Renal cortex interstitium (tissue), 11 donors: Measurements from ENCODE around the gene ATG10. TPM values are rescaled to one million over a fixed set of nuclear protein-coding genes. Genes with fewer than 3 reads are reported as not detected.
"Not testable (repeated sequence)": the region's sequence is repeated elsewhere in the genome, so short reads cannot be mapped to it uniquely, and the experiment has no call there.

Experiments
- DNase-seq, 11 donors: peaks; one replicate each; pipeline ENCODE4 v3.0.0-alpha.2; 2013; ENCODE audit warnings: low read depth in 9 of 11, low spot score in 4 of 11; ENCODE audit errors: extremely low read depth in 1 of 11
- polyA plus RNA-seq, 3 donors: library from polyadenylated mRNA; unstranded; fragments of 120-200 nt; gene quantifications; one replicate each; pipeline ENCODE4 v1.2.1, GENCODE V29; 2013; ENCODE audit not compliant: insufficient read length in 3 of 3

The ATG10 gene
- polyA plus RNA-seq, 3 donors: 11.2 to 15.4 (median 11.3) TPM

DNA sequence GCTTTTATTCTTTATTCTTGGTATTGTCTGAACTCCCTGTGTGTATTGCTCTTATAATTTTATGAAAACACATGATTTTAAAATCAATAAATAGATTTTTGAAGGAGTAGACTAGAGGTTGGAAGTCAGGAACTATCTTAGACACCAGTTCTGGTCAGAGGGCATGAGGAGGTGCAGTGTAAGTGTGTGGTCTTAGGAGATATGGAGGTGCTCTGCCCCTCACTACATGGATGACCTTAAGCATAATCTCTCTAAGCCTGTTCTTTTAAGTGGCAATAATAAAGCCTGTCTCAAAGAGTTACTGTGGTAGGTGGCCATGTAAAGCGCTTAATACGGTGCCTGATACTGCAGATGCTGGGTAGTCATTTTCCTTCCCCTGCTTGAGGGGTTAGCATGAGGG, 272.3 kb downstream of the ATG10 start:
- DNase-seq: no peak

DNA sequence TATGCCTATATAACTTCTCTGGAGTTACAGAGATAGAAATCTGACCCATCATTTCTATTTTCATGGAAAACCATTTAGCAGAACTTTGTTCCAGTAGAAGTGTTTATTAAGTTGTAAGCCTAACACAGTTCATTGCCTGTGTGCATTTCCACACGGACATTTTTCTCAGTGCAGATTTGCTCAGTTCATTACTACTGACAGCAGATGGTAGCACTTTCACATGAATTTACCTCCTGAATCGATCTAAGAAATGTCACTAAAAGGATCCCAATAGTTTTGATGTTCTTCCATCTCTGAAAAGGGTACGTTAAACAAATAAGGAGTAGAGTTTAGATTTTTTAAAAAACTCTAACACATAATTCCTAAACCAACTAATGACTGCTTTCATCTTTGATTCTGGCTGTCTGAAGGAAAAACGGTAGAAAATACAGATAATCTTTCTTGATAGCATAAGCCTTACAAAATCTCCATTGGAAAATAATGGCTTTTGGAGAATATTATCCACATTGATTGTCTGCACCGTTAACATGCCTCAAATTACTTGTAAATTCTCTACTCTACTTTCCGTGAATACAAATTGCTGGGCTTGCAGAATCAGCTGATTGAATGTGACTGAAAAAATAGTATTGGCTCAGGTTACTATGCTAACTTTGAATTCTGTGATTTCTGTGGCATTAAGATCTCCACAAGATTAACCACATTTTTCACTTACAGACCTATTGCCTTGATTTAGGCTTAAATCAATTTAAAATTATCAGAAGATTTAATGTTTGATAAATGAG, 273.2 kb downstream of the ATG10 start:
- DNase-seq: no peak

DNA sequence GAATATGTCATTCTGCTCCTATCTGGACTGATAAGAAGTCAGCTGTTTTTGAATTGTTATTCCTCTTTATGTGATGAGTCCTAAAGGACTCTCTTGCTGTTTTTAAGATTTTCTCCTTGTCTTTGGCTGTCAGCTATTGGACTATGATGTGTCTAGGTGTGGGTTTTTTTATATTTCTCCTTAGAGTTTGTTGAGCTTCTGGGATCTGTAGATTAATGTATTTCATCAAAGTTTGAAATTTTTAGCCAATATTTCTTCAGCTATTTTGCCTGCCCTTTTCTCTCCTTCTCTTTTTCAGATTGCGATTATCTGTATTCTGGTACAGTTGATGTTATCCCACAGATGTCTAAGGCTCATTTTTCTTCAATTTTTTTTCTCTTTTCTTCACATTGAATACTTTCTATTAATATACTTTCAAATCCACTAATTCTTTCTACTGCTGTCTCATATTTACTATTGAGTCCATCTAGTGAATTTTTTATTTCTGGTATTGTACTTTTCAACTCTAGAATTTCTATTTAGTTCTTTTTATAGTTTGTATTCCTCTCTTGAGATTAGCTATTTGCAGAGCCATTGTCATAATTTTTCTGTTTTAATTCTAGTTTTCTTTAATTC, 275.2 kb downstream of the ATG10 start:
- DNase-seq: no peak

DNA sequence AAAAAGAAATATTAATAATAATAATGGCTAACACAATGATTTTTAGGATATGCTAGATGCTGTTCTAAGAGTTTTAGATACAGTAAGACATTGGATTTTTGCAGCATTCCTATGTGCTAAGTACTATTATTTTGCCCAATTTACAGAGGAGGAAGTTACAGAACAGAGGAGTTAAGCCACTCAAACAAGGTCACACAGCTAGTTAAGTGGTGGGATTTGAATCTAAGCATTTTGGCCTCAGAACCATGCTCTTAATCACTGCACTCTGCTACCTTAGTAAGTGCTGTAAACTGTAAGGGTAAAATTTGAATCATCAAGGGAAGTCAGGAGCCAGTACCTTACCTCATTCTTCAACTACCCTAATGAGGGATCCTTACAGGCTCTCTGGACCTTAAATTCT, 280.9 kb downstream of the ATG10 start:
- no peak for DNase-seq

DNA sequence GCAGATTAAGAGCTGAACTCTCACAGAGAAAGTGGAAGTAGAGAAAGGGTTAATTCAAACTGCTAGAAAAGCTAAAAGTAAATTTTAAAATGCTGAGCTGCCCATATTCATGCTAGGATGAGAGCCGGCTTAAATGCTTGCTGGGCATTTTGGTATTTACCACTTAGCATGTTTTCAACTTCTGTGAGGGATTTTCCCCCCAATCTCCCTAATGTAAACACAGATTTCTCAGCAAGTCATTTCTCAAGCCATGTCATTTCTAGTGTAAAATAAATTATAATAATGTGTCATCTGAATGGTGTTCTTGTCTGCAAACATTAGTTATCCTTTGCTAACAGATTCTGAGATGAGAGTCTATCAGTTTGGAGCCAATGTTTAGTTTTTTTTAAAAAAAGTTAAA, 284.0 kb downstream of the ATG10 start:
- no peak for DNase-seq

DNA sequence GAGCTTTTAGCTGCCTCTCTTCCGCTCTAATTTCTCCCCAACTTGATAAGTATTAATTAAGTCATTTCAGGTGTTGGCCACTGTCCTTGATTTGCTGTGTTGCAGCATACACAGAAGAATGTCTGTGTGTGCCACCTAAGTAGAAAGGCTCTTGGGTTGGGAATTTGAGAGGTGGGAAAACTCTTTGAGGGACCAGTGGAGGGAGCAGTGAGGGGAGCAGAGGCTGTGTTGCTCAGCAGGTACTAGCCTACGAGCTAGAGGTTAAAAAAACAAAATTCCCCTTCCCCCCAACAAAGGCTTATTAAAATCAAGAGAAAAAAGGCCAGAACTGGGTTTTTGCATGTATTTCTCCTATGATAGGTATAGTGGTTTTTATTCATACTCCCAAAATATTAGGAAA, 285.4 kb downstream of the ATG10 start:
- DNase-seq: no peak

DNA sequence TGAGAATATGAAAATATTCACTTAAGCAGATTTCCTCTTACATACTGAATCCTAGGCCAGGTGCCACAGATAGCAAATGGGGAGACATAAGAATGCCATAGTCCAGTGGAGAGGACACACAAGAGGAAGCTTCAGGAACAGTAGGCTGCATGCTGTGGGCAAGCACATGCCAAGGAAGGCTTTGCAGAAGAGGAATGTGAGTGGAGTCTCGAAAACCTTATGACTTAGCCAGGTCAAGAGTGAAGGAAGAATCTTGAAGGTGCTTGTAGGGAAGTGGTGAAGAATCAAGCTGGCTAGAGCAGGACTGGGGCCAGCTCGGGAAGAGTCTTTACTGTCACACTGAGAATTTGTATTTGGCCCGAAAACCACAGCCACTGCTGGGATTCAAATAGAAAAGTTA, 285.9 kb downstream of the ATG10 start:
- no peak for DNase-seq

DNA sequence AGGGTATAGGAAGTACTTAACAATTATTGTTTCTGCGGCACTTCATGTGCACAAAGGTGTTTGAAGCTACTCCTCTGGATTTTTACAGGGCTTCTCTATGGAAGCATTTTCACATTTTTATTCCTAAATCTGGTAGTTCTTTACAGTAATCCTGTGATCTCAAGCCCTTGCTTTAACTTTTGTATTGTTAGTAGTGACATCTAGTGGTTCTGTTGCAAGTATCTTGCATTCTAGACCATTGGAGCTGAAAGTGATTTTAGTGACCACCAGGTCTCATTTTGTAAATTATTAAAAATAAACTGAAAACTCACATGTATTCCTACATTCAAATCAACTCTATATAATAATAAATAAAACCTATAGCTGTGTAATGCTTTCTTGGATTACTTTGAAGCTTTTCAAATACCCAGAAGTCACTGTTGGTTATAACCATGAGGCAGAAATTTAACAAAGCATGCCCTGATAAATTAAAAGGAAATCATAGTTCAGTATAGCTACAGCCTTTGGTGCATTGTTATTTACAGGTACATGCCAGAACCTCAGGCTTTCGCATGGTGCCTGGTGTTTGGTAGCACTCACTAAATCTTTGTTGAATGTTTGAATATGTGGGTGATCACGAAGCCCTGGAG, 287.5 kb downstream of the ATG10 start:
- peak in 3 of 11 donors; percentile 15 to 19 (median 18) for DNase-seq

DNA sequence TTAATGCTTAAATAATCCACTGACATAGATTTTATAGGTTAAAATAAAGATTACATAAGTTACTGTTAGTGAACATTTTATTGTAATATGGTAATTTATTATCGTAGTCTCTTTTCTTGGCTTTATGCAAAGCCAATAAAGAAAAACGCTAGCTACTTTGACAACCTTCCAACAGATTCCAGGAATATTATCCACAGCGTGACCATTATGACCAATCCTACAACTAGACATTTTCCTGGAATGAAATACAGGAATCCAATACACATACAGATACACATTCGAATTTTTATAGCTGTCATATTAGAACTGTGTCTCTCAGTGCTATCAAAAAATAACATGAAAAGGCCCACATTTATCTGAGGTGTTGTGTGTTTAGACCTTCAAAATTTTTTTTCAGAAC, 293.2 kb downstream of the ATG10 start:
- DNase-seq: peak in 1 of 11 donors; percentile 4

DNA sequence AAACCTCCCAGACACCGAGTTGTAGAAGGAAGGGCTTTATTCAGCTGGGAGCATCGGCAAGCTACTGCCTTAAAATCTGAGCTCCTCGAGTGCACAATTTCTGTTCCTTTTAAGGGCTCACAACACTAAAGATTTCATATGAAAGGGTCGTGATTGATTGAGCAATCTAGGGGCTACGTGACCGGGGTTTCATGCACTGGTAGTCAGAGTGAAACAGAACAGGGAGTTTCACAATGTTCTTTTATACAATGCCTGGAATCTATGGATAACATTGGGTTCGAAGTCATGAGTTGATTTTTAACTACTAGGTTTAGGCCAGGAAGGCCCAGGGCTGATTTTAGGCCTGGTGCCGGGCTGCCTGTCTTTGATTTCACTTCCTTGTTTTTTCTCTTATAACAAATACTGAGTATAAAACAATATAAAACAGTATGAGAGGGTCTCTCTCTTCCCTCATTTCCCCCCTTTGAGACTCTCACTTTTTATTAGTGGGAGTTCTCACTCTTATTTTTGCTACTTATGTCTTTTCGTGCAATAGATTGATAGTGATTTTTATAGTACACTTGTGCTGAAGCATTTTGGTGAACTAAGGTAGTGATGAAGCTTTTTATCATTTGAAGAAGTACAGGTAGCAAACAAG, 295.6 kb downstream of the ATG10 start:
- not testable (repeated sequence) for DNase-seq

DNA sequence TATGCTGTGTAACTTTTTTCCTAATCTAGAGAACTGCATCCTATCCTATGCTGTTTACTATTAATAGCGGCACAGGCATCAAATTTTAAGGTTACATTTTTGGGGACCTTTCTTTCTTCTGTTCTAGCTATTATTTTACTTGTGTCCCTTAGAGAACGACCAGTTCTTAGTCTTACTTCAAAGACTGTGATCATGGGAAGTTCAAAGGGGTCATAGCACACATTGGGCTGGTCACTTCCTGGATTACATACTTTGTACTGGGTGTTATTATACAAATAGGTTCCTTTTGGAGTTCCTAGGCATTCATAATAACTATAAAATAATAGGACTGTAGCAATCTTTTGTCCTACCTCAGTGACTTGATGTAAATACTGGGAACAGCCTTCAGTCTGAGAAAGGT, 297.5 kb downstream of the ATG10 start:
- DNase-seq: not testable (repeated sequence)

DNA sequence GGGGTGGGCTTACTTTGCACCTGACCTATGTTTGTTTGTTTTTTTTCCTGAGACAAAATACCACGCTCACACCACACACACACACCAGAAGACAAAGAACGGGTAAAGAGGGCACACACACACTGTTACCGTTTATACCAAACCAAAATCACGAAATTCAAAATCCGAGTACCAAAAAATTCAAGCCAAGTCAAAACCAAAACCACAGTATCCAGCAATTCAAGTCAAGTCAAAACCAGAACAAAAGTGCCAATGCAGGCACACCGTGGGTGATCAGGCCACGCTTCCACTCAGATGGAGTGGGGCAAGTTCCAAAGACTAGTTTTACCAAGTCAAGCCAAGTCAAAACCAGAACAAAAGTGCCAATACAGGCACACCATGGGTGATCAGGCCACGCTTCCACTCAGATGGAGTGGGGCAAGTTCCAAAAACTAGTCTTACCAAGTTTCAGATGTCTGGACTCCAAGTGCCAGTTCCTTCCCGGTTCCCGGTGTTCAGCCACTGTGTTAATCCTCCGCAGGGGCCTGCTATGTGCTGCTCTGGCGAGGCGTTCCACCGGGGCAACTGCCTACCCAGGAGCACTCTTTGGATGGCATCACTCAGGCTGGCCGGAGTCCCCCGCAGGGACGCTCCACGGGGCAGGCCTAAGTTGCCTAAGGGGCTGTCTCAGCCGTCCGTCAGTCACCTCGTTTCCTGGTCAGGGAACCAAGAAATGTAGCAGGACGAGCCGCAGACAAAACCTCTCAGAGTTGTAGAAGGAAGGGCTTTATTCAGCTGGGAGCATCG, 300.9 kb downstream of the ATG10 start:
- not testable (repeated sequence) for DNase-seq

DNA sequence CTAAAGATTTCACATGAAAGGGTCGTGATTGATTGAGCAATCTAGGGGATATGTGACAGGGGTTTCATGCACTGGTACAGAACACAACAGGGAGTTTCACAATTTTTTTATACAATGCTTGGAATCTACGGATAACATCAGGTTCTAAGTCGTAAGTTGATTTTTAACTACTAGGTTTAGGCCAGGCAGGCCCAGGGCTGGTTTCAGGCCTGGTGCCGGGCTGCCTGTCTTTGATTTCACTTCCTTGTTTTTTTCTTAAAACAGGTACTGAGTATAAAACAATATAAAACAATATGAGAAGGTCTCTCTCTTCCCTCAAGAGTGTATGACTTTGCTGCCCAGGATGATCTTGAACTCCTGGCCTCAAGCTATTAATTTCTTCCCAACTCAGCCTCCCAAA, 301.6 kb downstream of the ATG10 start:
- not testable (repeated sequence) for DNase-seq

DNA sequence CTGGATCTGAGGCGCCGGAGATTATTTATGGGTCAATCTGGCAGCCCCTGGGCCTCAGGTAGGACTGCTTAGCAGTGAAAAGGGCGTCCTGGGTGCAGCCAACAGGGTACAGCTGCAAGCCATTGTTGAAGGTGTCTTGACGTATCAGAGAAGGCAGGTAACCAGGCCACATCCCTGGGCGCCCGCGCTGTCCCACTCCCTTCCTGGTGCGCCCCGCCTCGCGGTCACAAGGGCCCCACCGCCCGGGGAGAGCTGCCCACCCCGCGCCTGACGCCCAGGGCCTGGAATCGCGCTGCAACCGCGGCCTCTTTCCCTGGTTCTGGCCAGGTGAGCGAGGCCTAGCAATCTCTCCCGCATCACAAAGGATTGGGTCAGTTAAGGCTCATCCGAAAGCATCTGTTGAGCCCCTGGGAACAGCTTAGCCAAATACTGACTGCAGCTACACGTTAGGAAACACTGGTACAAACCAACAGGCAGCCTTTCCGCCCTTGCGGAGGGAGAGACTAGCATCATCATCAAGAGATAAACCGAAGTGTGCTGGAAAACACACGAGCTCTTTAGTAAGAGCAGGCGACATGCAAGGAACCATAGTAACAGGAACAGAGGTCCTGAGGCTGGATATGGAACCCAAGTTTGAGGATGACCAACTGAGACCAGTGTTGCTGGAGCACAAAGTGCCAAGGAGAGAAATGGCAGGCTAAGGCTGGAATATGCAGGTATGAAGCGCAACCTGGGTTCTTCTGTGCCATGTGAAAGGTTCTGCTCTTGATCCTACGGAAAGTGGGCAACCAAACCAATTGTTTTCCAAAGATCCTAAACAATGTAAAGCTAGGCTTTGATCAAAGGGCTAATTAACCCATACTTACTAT, 302.8 kb downstream of the ATG10 start:
- DNase-seq: no peak

DNA sequence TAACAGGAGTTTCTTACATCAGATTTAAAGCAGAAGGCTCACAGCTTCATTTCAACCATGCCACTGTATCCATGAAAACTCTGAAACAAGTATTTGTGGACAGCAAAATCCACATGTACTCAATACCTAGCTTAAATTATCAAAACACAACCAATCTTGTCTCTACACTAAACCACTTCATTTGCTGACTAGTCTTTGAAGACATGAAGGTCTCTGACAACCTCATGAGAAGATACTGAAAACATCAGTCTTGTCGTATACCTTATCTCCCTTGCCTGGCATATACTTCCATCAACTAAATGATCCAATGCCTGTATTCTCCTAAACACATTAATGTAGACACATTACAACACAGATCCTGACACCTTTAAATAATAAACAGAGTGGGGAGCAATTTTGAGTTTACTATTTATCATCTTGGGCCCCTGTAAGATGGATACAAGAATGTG, 303.4 kb downstream of the ATG10 start:
- no peak for DNase-seq

DNA sequence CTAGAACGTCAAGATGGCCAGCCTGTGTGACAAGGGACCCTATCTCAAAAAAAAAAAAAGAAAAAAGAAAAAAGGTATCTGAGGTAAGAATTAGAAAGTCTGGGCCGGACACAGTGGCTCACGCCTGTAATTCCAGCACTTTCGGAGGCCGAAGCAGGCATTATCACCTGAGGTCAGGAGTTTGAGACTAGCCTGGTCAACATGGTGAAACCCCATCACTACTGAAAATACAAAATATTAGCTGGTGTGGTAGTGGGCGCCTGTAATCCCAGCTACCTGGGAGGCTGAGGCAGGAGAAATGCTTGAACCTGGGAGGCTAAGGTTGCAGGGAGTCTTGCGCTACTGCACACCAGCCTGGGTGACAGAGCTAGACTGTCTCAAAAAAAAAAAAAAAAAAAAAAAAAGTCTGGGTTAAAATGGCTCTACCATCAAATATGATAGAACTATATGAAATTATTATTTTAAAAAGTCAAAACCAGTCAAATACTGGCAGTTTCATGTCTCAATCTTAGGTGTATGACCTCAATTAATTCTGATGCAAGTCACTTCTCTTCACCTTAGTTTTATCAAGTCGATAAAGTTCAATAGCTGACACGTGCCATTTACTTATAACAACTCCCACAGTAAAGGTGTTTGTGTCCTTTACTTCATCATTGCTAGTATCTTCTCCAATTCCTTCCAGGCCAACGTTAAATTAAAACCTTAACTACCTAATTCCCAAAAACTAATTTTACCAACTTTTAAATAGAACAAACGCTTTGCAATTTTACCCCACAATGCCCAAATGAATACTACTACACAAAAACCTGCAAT, 305.2 kb downstream of the ATG10 start:
- DNase-seq: no peak

DNA sequence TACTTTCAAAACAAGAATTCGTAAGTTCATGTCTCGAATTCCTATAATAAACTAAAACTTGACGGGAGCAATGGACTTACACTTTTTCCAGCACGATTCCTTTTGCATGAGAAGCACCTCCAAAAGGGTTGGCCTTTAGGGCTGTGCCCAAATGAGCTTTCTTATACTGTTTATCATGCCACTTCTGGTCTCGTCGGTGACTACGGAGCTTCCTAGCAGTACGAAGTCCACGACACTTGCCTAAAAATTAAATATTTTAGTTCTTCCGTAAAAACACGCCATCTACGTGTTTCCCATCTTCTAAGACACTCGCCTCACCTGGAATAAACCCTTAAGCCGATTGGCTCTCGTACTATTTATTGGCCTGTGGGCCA, 305.8 kb downstream of the ATG10 start:
- peak in 1 of 11 donors; percentile 9 for DNase-seq
